ENCODE data around the gene SLC7A8.
"Not testable (repeated sequence)": the region's sequence is repeated elsewhere in the genome, so short reads cannot be mapped to it uniquely, and the experiment has no call there.

Gene SLC7A8

DNA sequence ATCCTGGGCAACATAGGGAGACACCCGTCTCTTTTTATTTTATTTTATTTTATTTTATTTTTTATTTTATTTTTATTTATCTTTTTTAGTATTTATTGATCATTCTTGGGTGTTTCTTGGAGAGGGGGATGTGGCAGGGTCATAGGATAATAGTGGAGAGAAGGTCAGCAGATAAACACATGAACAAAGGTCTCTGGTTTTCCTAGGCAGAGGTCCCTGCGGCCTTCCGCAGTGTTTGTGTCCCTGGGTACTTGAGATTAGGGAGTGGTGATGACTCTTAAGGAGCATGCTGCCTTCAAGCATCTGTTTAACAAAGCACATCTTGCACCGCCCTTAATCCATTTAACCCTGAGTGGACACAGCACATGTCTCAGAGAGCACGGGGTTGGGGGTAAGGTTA lies 75.8 kb downstream of the SLC7A8 start:
- H2BK5ac ChIP-seq (ENCODE audit: low read depth, low read length, poor library complexity, severe bottlenecking); H2AK5ac ChIP-seq (ENCODE audit: low read length, severe bottlenecking); H3K27me3 ChIP-seq (ENCODE audit: control insufficient read depth in 1 of 2, insufficient read depth in 1 of 2, low read length in 2 of 2); H3K18ac ChIP-seq (ENCODE audit: low read depth in 1 of 2, low read length in 2 of 2); H3K4me1 ChIP-seq (ENCODE audit: control insufficient read depth, insufficient read depth, low read depth, low read length); H3K79me1 ChIP-seq (replicated peaks; ENCODE audit: low read length, poor library complexity, severe bottlenecking); H2BK12ac ChIP-seq (ENCODE audit: low read length in 2 of 2); H2BK15ac ChIP-seq (ENCODE audit: low read depth, poor library complexity, severe bottlenecking); H3K36me3 ChIP-seq (ENCODE audit: control insufficient read depth in 1 of 2, insufficient read depth in 2 of 2, low read depth in 1 of 2, low read length in 2 of 2); H3K9ac ChIP-seq (ENCODE audit: low read length); H3K4ac ChIP-seq (ENCODE audit: low read depth in 1 of 2, low read length in 2 of 2); DNase-seq; H3K9me3 ChIP-seq (ENCODE audit: control insufficient read depth, low read length); H3K4me2 ChIP-seq (ENCODE audit: low read length, poor library complexity, severe bottlenecking); H3K4me3 ChIP-seq (ENCODE audit: insufficient read depth in 1 of 2, low read depth in 1 of 2, low read length in 2 of 2); H4K8ac ChIP-seq (ENCODE audit: low read length); H2AFZ ChIP-seq (ENCODE audit: low read depth, low read length); H3K27ac ChIP-seq (ENCODE audit: low read length, poor library complexity, severe bottlenecking); H2BK120ac ChIP-seq (ENCODE audit: low read depth, low read length); H3K23ac ChIP-seq (ENCODE audit: low read length in 2 of 2); H4K91ac ChIP-seq (ENCODE audit: low read length); H3K14ac ChIP-seq (ENCODE audit: low read length in 2 of 2): not testable (repeated sequence)
- no CpG with 5 or more reads among the region's 5 CpGs for WGBS

DNA sequence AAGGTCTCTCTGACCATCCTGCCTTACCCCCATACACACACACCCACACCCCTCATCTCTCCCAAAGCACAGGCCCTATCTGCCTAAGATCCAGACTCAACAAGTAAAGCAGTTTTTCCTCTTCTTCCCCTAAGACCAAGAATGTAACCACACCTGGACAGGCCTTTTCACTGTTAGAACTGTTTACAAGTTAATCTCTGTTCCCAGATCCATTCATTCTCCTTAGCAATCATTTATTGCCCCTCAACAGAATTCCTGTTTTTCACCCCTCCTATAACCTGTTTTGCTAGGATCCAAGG lies 76.8 kb downstream of the SLC7A8 start:
- H3K14ac ChIP-seq (ENCODE audit: low read length in 2 of 2) = no peak overlapping the region
- H3K27me3 ChIP-seq (ENCODE audit: control insufficient read depth in 1 of 2, insufficient read depth in 1 of 2, low read length in 2 of 2) = peaks cover 3 to 4% of the 10 kb centered on the region in 2 experiments
- H3K18ac ChIP-seq (ENCODE audit: low read depth in 1 of 2, low read length in 2 of 2) = no peak overlapping the region
- no peak overlapping the region for H2BK15ac ChIP-seq (ENCODE audit: low read depth, poor library complexity, severe bottlenecking)
- H2BK120ac ChIP-seq (ENCODE audit: low read depth, low read length) = no peak overlapping the region
- no peak overlapping the region for H3K27ac ChIP-seq (ENCODE audit: low read length, poor library complexity, severe bottlenecking)
- H2BK5ac ChIP-seq (ENCODE audit: low read depth, low read length, poor library complexity, severe bottlenecking) = no peak overlapping the region
- H3K9me3 ChIP-seq (ENCODE audit: control insufficient read depth, low read length) = no peaks in the 10 kb centered on the region
- H4K91ac ChIP-seq (ENCODE audit: low read length) = no peak overlapping the region
- no peak overlapping the region for H3K4me2 ChIP-seq (ENCODE audit: low read length, poor library complexity, severe bottlenecking)
- H2AFZ ChIP-seq (ENCODE audit: low read depth, low read length) = no peak overlapping the region
- H3K23ac ChIP-seq (ENCODE audit: low read length in 2 of 2) = no peak overlapping the region
- H3K79me1 ChIP-seq (replicated peaks; ENCODE audit: low read length, poor library complexity, severe bottlenecking) = peaks cover 2% of the 10 kb centered on the region
- no peak overlapping the region for H2BK12ac ChIP-seq (ENCODE audit: low read length in 2 of 2)
- no peak overlapping the region for H3K9ac ChIP-seq (ENCODE audit: low read length)
- peaks cover 6% of the 10 kb centered on the region for H3K4me1 ChIP-seq (ENCODE audit: control insufficient read depth, insufficient read depth, low read depth, low read length)
- DNase-seq = no peak
- H3K36me3 ChIP-seq (ENCODE audit: control insufficient read depth in 1 of 2, insufficient read depth in 2 of 2, low read depth in 1 of 2, low read length in 2 of 2) = no peaks in the 10 kb centered on the region
- H4K8ac ChIP-seq (ENCODE audit: low read length) = no peak overlapping the region
- no peak overlapping the region for H3K4ac ChIP-seq (ENCODE audit: low read depth in 1 of 2, low read length in 2 of 2)
- H2AK5ac ChIP-seq (ENCODE audit: low read length, severe bottlenecking) = peak overlapping the region; percentile 31
- no peak overlapping the region for H3K4me3 ChIP-seq (ENCODE audit: insufficient read depth in 1 of 2, low read depth in 1 of 2, low read length in 2 of 2)

DNA sequence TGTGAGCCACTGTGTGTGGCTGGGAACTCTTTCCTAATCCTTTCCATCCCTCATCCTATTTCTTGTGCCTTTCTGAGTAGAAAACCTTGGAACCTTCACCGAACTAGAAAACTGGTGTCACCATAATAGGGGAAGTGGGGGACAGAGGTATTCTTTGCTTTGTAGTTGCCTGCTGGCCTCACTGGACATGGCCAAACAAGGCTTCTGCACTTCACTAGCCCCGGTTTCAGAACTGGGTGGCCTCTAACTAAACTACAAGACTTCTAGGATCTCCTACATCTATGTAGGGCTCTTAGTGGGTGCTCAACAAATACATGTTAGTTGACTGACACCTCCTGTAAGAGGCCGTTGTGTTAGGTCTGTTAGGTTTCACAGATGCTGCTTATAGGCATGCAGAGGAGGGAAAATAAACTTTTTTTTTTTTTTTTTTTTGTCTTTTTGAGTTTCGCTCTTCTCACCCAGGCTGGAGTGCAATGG lies 78.1 kb downstream of the SLC7A8 start:
- Histone ChIP-seq H2AFZ (ENCODE audit: low read depth, low read length) (no peak overlapping the region), H3K9me3 (ENCODE audit: control insufficient read depth, low read length) (no peaks in the 10 kb centered on the region), H3K79me1 (replicated peaks; ENCODE audit: low read length, poor library complexity, severe bottlenecking) (peaks cover 8% of the 10 kb centered on the region), H3K36me3 (ENCODE audit: control insufficient read depth in 1 of 2, insufficient read depth in 2 of 2, low read depth in 1 of 2, low read length in 2 of 2) (peaks cover 0 to 4% of the 10 kb centered on the region in 2 experiments), H3K4me2 (ENCODE audit: low read length, poor library complexity, severe bottlenecking) (no peak overlapping the region), H3K4me1 (ENCODE audit: control insufficient read depth, insufficient read depth, low read depth, low read length) (peaks cover 6% of the 10 kb centered on the region), H3K9ac (ENCODE audit: low read length) (peak overlapping the region; percentile 60), H3K27me3 (ENCODE audit: control insufficient read depth in 1 of 2, insufficient read depth in 1 of 2, low read length in 2 of 2) (peaks cover 0 to 3% of the 10 kb centered on the region in 2 experiments), H3K23ac (ENCODE audit: low read length in 2 of 2) (no peak overlapping the region), H3K4ac (ENCODE audit: low read depth in 1 of 2, low read length in 2 of 2) (no peak overlapping the region), H3K27ac (ENCODE audit: low read length, poor library complexity, severe bottlenecking) (no peak overlapping the region), H3K18ac (ENCODE audit: low read depth in 1 of 2, low read length in 2 of 2) (no peak overlapping the region), H3K14ac (ENCODE audit: low read length in 2 of 2) (no peak overlapping the region), H4K8ac (ENCODE audit: low read length) (no peak overlapping the region), H3K4me3 (ENCODE audit: insufficient read depth in 1 of 2, low read depth in 1 of 2, low read length in 2 of 2) (no peak overlapping the region), H2BK15ac (ENCODE audit: low read depth, poor library complexity, severe bottlenecking) (no peak overlapping the region), H4K91ac (ENCODE audit: low read length) (no peak overlapping the region), H2BK120ac (ENCODE audit: low read depth, low read length) (no peak overlapping the region), H2BK12ac (ENCODE audit: low read length in 2 of 2) (no peak overlapping the region), H2AK5ac (ENCODE audit: low read length, severe bottlenecking) (no peak overlapping the region), H2BK5ac (ENCODE audit: low read depth, low read length, poor library complexity, severe bottlenecking) (no peak overlapping the region)
- 95% methylated on average over 2 of the region's 4 CpGs for WGBS
- DNase-seq = no peak

DNA sequence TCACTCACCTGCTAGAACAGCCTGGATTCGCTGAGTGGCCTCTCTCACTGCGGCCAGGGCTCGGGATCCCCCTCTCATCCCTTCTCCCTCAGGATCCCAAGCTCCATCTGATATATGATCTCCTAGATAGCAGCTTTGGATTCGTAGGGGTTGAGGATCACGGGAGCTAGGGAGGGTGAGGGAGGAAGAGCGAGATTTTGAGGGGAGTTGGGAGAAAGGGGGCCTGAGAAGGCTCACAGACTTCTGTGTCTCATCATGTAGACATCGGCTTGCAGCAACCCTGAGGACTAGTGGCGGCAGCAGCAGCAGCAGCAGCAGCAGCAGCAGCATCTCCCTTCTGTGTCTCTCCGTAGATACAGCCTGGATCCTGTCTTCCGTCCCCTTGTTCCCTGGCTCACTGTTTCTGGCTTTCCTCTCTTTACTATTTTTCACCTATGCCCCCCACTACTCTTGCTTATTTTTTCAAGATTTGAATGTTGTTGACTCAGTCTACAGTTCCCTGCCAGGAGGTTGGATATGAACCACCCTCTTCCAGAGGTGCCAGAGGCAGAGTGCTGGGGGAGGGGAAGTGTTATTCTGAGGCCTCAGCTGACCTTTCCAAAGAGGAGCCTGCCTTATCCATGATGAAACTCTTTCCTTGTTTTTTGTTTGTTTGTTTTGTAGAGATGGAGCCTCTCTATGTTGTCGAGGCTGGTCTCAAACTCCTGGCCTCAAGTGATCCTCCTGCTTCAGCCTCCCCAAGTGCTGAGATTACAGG lies 78.7 kb downstream of the SLC7A8 start, which contains the start of gene CIROP:
Gene CIROP (minus strand): TSS at position 399 of the 757 bp plus-strand sequence. CDS start 69 bp downstream, at position 330.
- 58% methylated on average over 8 of the region's 11 CpGs for WGBS

More for the DNA sequence above, 78.7 kb downstream of the SLC7A8 start, which contains the start of gene CIROP:
- Histone ChIP-seq H3K23ac (ENCODE audit: low read length in 2 of 2) (no peak within 1 kb of the TSS), H3K4me1 (ENCODE audit: control insufficient read depth, insufficient read depth, low read depth, low read length) (peaks cover 7% of the 10 kb centered on the region), H3K14ac (ENCODE audit: low read length in 2 of 2) (peak within 1 kb of the TSS in 1 of 2 experiments; percentile 31), H3K9ac (ENCODE audit: low read length) (peak within 1 kb of the TSS; percentile 60), H3K27ac (ENCODE audit: low read length, poor library complexity, severe bottlenecking) (no peak within 1 kb of the TSS), H4K8ac (ENCODE audit: low read length) (no peak within 1 kb of the TSS), H4K91ac (ENCODE audit: low read length) (no peak within 1 kb of the TSS), H2BK15ac (ENCODE audit: low read depth, poor library complexity, severe bottlenecking) (no peak within 1 kb of the TSS), H3K18ac (ENCODE audit: low read depth in 1 of 2, low read length in 2 of 2) (no peak within 1 kb of the TSS), H2BK12ac (ENCODE audit: low read length in 2 of 2) (no peak within 1 kb of the TSS), H2AFZ (ENCODE audit: low read depth, low read length) (peak within 1 kb of the TSS; percentile 2), H2BK120ac (ENCODE audit: low read depth, low read length) (no peak within 1 kb of the TSS), H3K4me3 (ENCODE audit: insufficient read depth in 1 of 2, low read depth in 1 of 2, low read length in 2 of 2) (peak within 1 kb of the TSS in 1 of 2 experiments; percentile 8), H3K36me3 (ENCODE audit: control insufficient read depth in 1 of 2, insufficient read depth in 2 of 2, low read depth in 1 of 2, low read length in 2 of 2) (peaks cover 2 to 4% of the 10 kb centered on the region in 2 experiments), H2AK5ac (ENCODE audit: low read length, severe bottlenecking) (no peak within 1 kb of the TSS), H3K27me3 (ENCODE audit: control insufficient read depth in 1 of 2, insufficient read depth in 1 of 2, low read length in 2 of 2) (no peaks in the 10 kb centered on the region), H3K79me1 (replicated peaks; ENCODE audit: low read length, poor library complexity, severe bottlenecking) (peaks cover 8% of the 10 kb centered on the region), H3K4ac (ENCODE audit: low read depth in 1 of 2, low read length in 2 of 2) (no peak within 1 kb of the TSS), H3K4me2 (ENCODE audit: low read length, poor library complexity, severe bottlenecking) (no peak within 1 kb of the TSS), H3K9me3 (ENCODE audit: control insufficient read depth, low read length) (no peaks in the 10 kb centered on the region), H2BK5ac (ENCODE audit: low read depth, low read length, poor library complexity, severe bottlenecking) (no peak within 1 kb of the TSS)
- DNase-seq = no peak

Measured in mesenchymal stem cell (in vitro differentiated cells and primary cell).